Smooth muscle cell (in vitro differentiated cells): ENCODE results near the gene TAT. TPM values are rescaled to one million over a fixed set of nuclear protein-coding genes. Genes with fewer than 3 reads are reported as not detected.

Experiments used
- DNase-seq: peaks from one replicate; lab custom pipeline; 2025; ENCODE audit not compliant: unreplicated experiment; lab: John Stamatoyannopoulos, UW
- H2AFZ ChIP-seq: fragments of 200-600 bp; sonication (generic); 2 replicates; pipeline ENCODE4 v1.6.0; 2016; ENCODE audit warnings: antibody characterized with exemption, low read depth, mild to moderate bottlenecking
- H3F3A ChIP-seq: fragments of 200-600 bp; sonication (generic); 2 replicates; pipeline ENCODE4 v1.6.0; 2017; ENCODE audit warnings: antibody characterized with exemption, low read depth
- H3K27ac ChIP-seq: fragments of 200-600 bp; sonication (generic); 2 replicates; pipeline ENCODE4 v1.5.1; 2016; ENCODE audit warnings: low read depth, mild to moderate bottlenecking
- H3K27me3 ChIP-seq: fragments of 200-600 bp; sonication (generic); 2 replicates; pipeline ENCODE4 v1.6.1; 2016; ENCODE audit warnings: low read depth, mild to moderate bottlenecking
- H3K36me3 ChIP-seq: fragments of 200-600 bp; sonication (generic); 2 replicates; pipeline ENCODE4 v1.5.1; 2016; ENCODE audit warnings: low read depth
- H3K4me1 ChIP-seq: fragments of 200-600 bp; sonication (generic); 2 replicates; pipeline ENCODE4 v1.5.1; 2016; ENCODE audit warnings: low read depth
- H3K4me2 ChIP-seq: fragments of 200-600 bp; sonication (generic); 2 replicates; pipeline ENCODE4 v1.6.0; 2016; ENCODE audit warnings: mild to moderate bottlenecking
- H3K4me3 ChIP-seq: fragments of 200-600 bp; sonication (generic); 2 replicates; pipeline ENCODE4 v1.5.1; 2016; ENCODE audit warnings: mild to moderate bottlenecking
- H3K79me2 ChIP-seq: fragments of 200-600 bp; sonication (generic); 2 replicates; pipeline ENCODE4 v1.6.0; 2016; ENCODE audit warnings: low read depth, mild to moderate bottlenecking
- H3K9ac ChIP-seq: fragments of 200-600 bp; sonication (generic); 2 replicates; pipeline ENCODE4 v1.6.0; 2016; ENCODE audit warnings: low read depth
- H3K9me3 ChIP-seq: fragments of 200-600 bp; sonication (generic); replicated peaks from 2 replicates; pipeline ENCODE4 v1.5.1; 2016; ENCODE audit warnings: low read depth
- H4K20me1 ChIP-seq: fragments of 200-600 bp; sonication (generic); 2 replicates; pipeline ENCODE4 v1.6.0; 2016; ENCODE audit warnings: low read depth
- WGBS: methylation state at CpG from one replicate; pipeline ENCODE4 v1.1.7; 2016; ENCODE audit warnings: low lambda C conversion rate; 5-methylcytosine and 5-hydroxymethylcytosine counted together
- polyA plus RNA-seq: library from polyadenylated mRNA; unstranded; fragments of >200 nt; fragmentation: Nextera tagmentation; extraction: Ambion mirVana; gene quantifications from 2 replicates; pipeline ENCODE4 v1.2.1, GENCODE V29; 2016
- total RNA-seq: library from RNA; depleted of rRNA; stranded (reverse); fragments of >200 nt; gene quantifications from 2 replicates; pipeline ENCODE4 v1.2.3, GENCODE V29; 2014
- TF ChIP-seq, protein P1 (sequence below): fragments of 200-600 bp; sonication (generic); IDR thresholded peaks from 2 replicates; pipeline ENCODE4 v1.5.1; 2017; ENCODE audit warnings: borderline replicate concordance, mild to moderate bottlenecking, antibody characterized with exemption; ENCODE audit not compliant: insufficient read depth, poor library complexity, severe bottlenecking

TAT gene
- total and polyA plus RNA-seq, 2 experiments from 2014 or later, result not detected

DNA sequence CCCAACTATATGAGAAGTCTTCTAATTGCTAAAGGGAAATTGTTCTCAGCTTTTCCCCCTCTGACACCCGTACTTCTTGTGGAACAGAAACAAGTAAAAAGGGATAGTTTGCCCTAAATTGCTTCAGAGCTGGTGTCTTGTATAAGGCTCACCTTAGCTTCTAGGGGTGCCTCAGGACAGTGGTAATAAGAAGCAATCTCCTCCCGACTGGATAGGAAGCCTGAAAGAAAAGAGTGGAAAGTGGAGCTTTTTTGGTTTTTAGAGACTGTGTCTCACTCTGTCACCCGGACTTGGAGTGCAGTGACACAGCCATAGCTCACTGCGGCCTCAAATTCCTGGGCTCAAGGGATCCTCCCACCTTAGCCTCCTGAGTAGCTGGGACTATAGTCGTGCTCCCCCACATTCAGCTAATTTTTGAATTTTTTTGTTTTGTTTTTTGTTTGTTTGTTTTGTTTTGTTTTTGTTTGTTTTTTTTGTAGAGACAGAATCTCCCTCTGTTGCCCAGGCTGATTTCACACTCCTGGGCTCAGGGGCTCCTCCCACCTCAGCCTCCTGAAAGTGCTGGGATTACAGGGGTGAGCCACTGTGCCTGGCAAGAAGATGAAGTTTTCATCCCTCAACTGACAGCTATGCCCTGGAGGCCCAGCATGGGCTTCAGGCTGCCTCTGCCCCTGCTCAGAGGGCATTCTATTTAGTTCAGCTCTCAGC lies 3.4 kb downstream of the TAT start:
- no peaks in the 10 kb centered on the region for H4K20me1 ChIP-seq

DNA sequence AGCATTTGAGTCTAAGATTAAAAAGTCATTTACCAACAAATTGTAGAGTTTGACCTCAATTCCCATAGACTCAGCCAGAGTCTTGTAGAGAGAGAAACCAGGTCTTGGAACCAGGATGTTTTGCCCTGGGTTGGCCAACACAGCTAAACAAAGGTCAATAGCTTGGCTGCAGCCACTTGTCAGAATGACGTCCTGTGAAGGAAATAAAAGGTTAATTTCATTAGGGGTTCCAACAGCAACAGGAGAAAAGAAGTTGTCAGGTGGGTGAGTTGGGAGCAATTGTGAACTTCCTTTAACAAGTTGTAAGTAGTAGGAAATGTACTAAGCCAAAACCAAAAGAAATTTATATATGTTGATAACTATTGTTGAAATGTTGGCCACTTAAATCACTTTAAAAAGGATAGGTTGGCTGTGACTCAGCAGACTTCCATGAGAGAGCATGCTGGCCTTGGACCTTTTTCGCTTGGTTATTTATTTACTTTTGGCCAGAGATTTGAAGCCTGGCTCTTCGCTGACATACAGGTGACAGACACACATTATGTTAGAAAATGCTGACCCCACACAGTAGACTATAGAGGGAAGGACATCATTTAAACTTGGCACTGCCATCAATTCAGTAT lies 4.3 kb downstream of the TAT start:
- Histone ChIP-seq H3K4me3 (no peak overlapping the region), H4K20me1 (no peaks in the 10 kb centered on the region), H3K9ac (no peak overlapping the region), H3K9me3 (no peaks in the 10 kb centered on the region), H3F3A (no peaks in the 10 kb centered on the region), H2AFZ (no peak overlapping the region), H3K27ac (no peak overlapping the region), H3K36me3 (no peaks in the 10 kb centered on the region), H3K4me1 (no peaks in the 10 kb centered on the region), H3K27me3 (peaks cover 19% of the 10 kb centered on the region), H3K4me2 (no peak overlapping the region), H3K79me2 (no peaks in the 10 kb centered on the region)
- TF ChIP-seq, protein P1, sequence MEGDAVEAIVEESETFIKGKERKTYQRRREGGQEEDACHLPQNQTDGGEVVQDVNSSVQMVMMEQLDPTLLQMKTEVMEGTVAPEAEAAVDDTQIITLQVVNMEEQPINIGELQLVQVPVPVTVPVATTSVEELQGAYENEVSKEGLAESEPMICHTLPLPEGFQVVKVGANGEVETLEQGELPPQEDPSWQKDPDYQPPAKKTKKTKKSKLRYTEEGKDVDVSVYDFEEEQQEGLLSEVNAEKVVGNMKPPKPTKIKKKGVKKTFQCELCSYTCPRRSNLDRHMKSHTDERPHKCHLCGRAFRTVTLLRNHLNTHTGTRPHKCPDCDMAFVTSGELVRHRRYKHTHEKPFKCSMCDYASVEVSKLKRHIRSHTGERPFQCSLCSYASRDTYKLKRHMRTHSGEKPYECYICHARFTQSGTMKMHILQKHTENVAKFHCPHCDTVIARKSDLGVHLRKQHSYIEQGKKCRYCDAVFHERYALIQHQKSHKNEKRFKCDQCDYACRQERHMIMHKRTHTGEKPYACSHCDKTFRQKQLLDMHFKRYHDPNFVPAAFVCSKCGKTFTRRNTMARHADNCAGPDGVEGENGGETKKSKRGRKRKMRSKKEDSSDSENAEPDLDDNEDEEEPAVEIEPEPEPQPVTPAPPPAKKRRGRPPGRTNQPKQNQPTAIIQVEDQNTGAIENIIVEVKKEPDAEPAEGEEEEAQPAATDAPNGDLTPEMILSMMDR, result no peak
- 83% methylated on average over 3 of the region's 3 CpGs for WGBS
- DNase-seq, result no peak

More for the DNA sequence above, 3.4 kb downstream of the TAT start:
- H3K4me2 ChIP-seq, result no peak overlapping the region
- peaks cover 24% of the 10 kb centered on the region for H3K27me3 ChIP-seq
- DNase-seq, result no peak
- no peaks in the 10 kb centered on the region for H3K4me1 ChIP-seq
- H3K4me3 ChIP-seq, result no peak overlapping the region
- H3K36me3 ChIP-seq, result no peaks in the 10 kb centered on the region
- no peaks in the 10 kb centered on the region for H3K9me3 ChIP-seq
- no peaks in the 10 kb centered on the region for H3F3A ChIP-seq
- no peak overlapping the region for H3K9ac ChIP-seq
- WGBS, result 87% methylated on average over 5 of the region's 5 CpGs
- no peak overlapping the region for H2AFZ ChIP-seq
- no peaks in the 10 kb centered on the region for H3K79me2 ChIP-seq
- H3K27ac ChIP-seq, result no peak overlapping the region
- TF ChIP-seq, protein P1, result no peak

GRCh38 chr16:71570144-71570543 lies 6.7 kb downstream of the TAT start:
- no peak for DNase-seq
- TF ChIP-seq, protein P1, result no peak
- H3K4me1 ChIP-seq, result no peaks in the 10 kb centered on the region
- no peaks in the 10 kb centered on the region for H3K36me3 ChIP-seq
- H3K79me2 ChIP-seq, result no peaks in the 10 kb centered on the region
- no peak overlapping the region for H3K4me3 ChIP-seq
- H3K9ac ChIP-seq, result no peak overlapping the region
- H3K9me3 ChIP-seq, result no peaks in the 10 kb centered on the region
- no peaks in the 10 kb centered on the region for H4K20me1 ChIP-seq
- no peaks in the 10 kb centered on the region for H3K27me3 ChIP-seq
- 94% methylated on average over 8 of the region's 8 CpGs for WGBS
- no peak overlapping the region for H2AFZ ChIP-seq
- peaks cover 6% of the 10 kb centered on the region for H3F3A ChIP-seq
- no peak overlapping the region for H3K4me2 ChIP-seq
- no peak overlapping the region for H3K27ac ChIP-seq
